H9 (cell line): ENCODE measurements around the gene RPL22. TPM values are rescaled to one million over a fixed set of nuclear protein-coding genes. Genes with fewer than 3 reads are reported as not detected.

Source experiments
- DNase-seq: peaks from one replicate; pipeline ENCODE4 v3.0.0-alpha.2; 2017
- H2AFZ ChIP-seq: one replicate; pipeline ENCODE4 v1.6.1; 2013; ENCODE audit warnings: mild to moderate bottlenecking, low read length, control low read depth, moderate library complexity
- H2AK5ac ChIP-seq: 2 replicates; pipeline ENCODE4 v1.6.1; 2013; ENCODE audit warnings: low read length, control low read depth, mixed read lengths; ENCODE audit not compliant: insufficient read length
- H2BK120ac ChIP-seq: one replicate; pipeline ENCODE4 v1.6.1; 2013; ENCODE audit warnings: low read depth, mild to moderate bottlenecking, low read length, control low read depth, inconsistent platforms; ENCODE audit not compliant: poor library complexity, severe bottlenecking
- H2BK12ac ChIP-seq: 2 replicates; pipeline ENCODE4 v1.6.1; 2013; ENCODE audit warnings: low read length, control low read depth, mixed read lengths, low read depth; ENCODE audit not compliant: insufficient read length
- H2BK15ac ChIP-seq: 2 replicates; pipeline ENCODE4 v1.6.1; 2013; ENCODE audit warnings: low read depth, low read length, control low read depth
- H2BK20ac ChIP-seq: one replicate; pipeline ENCODE4 v1.6.1; 2013; ENCODE audit warnings: low read depth, mild to moderate bottlenecking, low read length, control low read depth, inconsistent platforms; ENCODE audit not compliant: poor library complexity, severe bottlenecking
- H2BK5ac ChIP-seq: 2 replicates; pipeline ENCODE4 v1.6.1; 2013; ENCODE audit warnings: low read length, control low read depth, mixed read lengths; ENCODE audit not compliant: insufficient read length
- H3K14ac ChIP-seq: 2 replicates; pipeline ENCODE4 v1.6.1; 2013; ENCODE audit warnings: low read length, control low read depth; ENCODE audit not compliant: insufficient read depth
- H3K18ac ChIP-seq: 2 replicates; pipeline ENCODE4 v1.6.1; 2013; ENCODE audit warnings: low read depth, mild to moderate bottlenecking, mixed read lengths, low read length, control low read depth; ENCODE audit not compliant: insufficient read length
- H3K23ac ChIP-seq: 2 replicates; pipeline ENCODE4 v1.6.1; 2013; ENCODE audit warnings: low read length, control low read depth, mixed read lengths, low read depth; ENCODE audit not compliant: insufficient read length
- H3K23me2 ChIP-seq: 2 replicates; pipeline ENCODE4 v1.6.1; 2013; ENCODE audit warnings: low read depth, mild to moderate bottlenecking, mixed read lengths, low read length, control low read depth; ENCODE audit not compliant: insufficient read length, poor library complexity, severe bottlenecking
- H3K27ac ChIP-seq: 2 replicates; pipeline ENCODE4 v1.5.1; 2013; ENCODE audit warnings: low read length, control low read depth, mixed read lengths, low read depth; ENCODE audit not compliant: insufficient read length
- H3K27me3 ChIP-seq: 2 replicates; pipeline ENCODE4 v1.6.1; 2013; ENCODE audit warnings: low read length, control low read depth, inconsistent platforms; ENCODE audit not compliant: insufficient read depth
- H3K4ac ChIP-seq: 2 replicates; pipeline ENCODE4 v1.6.1; 2013; ENCODE audit warnings: low read depth, mild to moderate bottlenecking, control low read depth, inconsistent platforms, low read length, moderate library complexity
- H3K4me1 ChIP-seq: 2 replicates; pipeline ENCODE4 v1.6.1; 2013; ENCODE audit warnings: low read length, control low read depth, inconsistent platforms; ENCODE audit not compliant: insufficient read depth
- H3K4me2 ChIP-seq: 2 replicates; pipeline ENCODE4 v1.6.1; 2013; ENCODE audit warnings: low read length, control low read depth, mixed read lengths; ENCODE audit not compliant: insufficient read length, insufficient read depth
- H3K56ac ChIP-seq: 2 replicates; pipeline ENCODE4 v1.6.1; 2013; ENCODE audit warnings: low read depth, mild to moderate bottlenecking, mixed read lengths, low read length, control low read depth; ENCODE audit not compliant: insufficient read length
- H3K79me1 ChIP-seq: 2 replicates; pipeline ENCODE4 v1.6.1; 2013; ENCODE audit warnings: low read depth, mild to moderate bottlenecking, moderate library complexity, low read length, control low read depth, inconsistent platforms; ENCODE audit not compliant: insufficient read depth, poor library complexity, severe bottlenecking
- H3K79me2 ChIP-seq: 2 replicates; pipeline ENCODE4 v1.6.1; 2013; ENCODE audit warnings: low read length, control low read depth, inconsistent platforms; ENCODE audit not compliant: insufficient read depth
- H3K9ac ChIP-seq: 2 replicates; pipeline ENCODE4 v1.6.1; 2013; ENCODE audit warnings: low read length, control low read depth, mixed read lengths; ENCODE audit not compliant: insufficient read length; ENCODE audit errors: extremely low read depth
- H3K9me3 ChIP-seq: one replicate; pipeline ENCODE4 v1.6.1; 2013; ENCODE audit warnings: low read depth, low read length, inconsistent platforms; ENCODE audit not compliant: control insufficient read depth
- H3T11ph ChIP-seq: one replicate; pipeline ENCODE4 v1.6.1; 2013; ENCODE audit warnings: mild to moderate bottlenecking, low read length, control low read depth, inconsistent platforms
- H4K20me1 ChIP-seq: one replicate; pipeline ENCODE4 v1.6.1; 2013; ENCODE audit not compliant: control insufficient read depth, insufficient read length, insufficient read depth
- H4K5ac ChIP-seq: 2 replicates; pipeline ENCODE4 v1.6.1; 2013; ENCODE audit warnings: low read depth, mild to moderate bottlenecking, mixed read lengths, low read length, control low read depth; ENCODE audit not compliant: insufficient read length
- H4K8ac ChIP-seq: replicated peaks from 2 replicates; pipeline ENCODE4 v1.6.1; 2013; ENCODE audit warnings: low read length, control low read depth, mixed read lengths, low read depth; ENCODE audit not compliant: insufficient read length
- H4K91ac ChIP-seq: 2 replicates; pipeline ENCODE4 v1.6.1; 2013; ENCODE audit warnings: low read depth, mild to moderate bottlenecking, moderate library complexity, mixed read lengths, low read length, control low read depth; ENCODE audit not compliant: insufficient read length
- H3K27ac Mint-ChIP-seq, 3 experiments: 2 replicates in 2 of 3; 3 replicates in 1 of 3; pipeline ENCODE4 v1.8.0; 2020 to 2021; ENCODE audit warnings: mixed read lengths in 3 of 3, mild to moderate bottlenecking in 1 of 3, moderate library complexity in 1 of 3
- H3K27me3 Mint-ChIP-seq: 2 replicates; pipeline ENCODE4 v1.8.0; 2021; ENCODE audit warnings: low read depth, mild to moderate bottlenecking, moderate library complexity, mixed read lengths
- H3K36me3 Mint-ChIP-seq, 3 experiments: 2 replicates in 2 of 3; 3 replicates in 1 of 3; pipeline ENCODE4 v1.8.0; 2020 to 2021; ENCODE audit warnings: low read depth in 3 of 3, mixed read lengths in 3 of 3; ENCODE audit not compliant: insufficient read depth in 1 of 3
- H3K4me1 Mint-ChIP-seq, 2 experiments: 2 replicates each; pipeline ENCODE4 v1.8.0; 2020; ENCODE audit warnings: mixed read lengths in 2 of 2
- H3K4me3 Mint-ChIP-seq, 2 experiments: 2 replicates in 1 of 2; 3 replicates in 1 of 2; pipeline ENCODE4 v1.8.0; 2020 to 2021; ENCODE audit warnings: mild to moderate bottlenecking in 2 of 2, mixed read lengths in 2 of 2, moderate library complexity in 1 of 2
- H3K9me3 Mint-ChIP-seq, 2 experiments: 2 replicates in 1 of 2; 3 replicates in 1 of 2; pipeline ENCODE4 v1.8.0; 2020; ENCODE audit warnings: mild to moderate bottlenecking in 2 of 2, mixed read lengths in 2 of 2, moderate library complexity in 1 of 2
- WGBS: extraction: QIAGEN DNeasy Blood & Tissue Kit; methylation state at CpG from one replicate; pipeline ENCODE4 v1.1.7; 2013; ENCODE audit warnings: missing lambda C conversion rate, low lambda C conversion rate, mixed read lengths; ENCODE audit not compliant: insufficient read length; ENCODE audit errors: extremely low coverage; 5-methylcytosine and 5-hydroxymethylcytosine counted together
- total RNA-seq: library from RNA; stranded (reverse); gene quantifications from 2 replicates; pipeline ENCODE4 v1.2.1, GENCODE V29; 2021
- TF ChIP-seq, protein P1 (sequence below): fragments of 200-600 bp; sonication (generic); conservative IDR thresholded peaks from 3 replicates; pipeline ENCODE4 v1.8.0; 2021; ENCODE audit warnings: antibody characterized with exemption, mild to moderate bottlenecking

Gene RPL22
- total RNA-seq, 1 experiment from 2014 or later = 582 TPM

DNA sequence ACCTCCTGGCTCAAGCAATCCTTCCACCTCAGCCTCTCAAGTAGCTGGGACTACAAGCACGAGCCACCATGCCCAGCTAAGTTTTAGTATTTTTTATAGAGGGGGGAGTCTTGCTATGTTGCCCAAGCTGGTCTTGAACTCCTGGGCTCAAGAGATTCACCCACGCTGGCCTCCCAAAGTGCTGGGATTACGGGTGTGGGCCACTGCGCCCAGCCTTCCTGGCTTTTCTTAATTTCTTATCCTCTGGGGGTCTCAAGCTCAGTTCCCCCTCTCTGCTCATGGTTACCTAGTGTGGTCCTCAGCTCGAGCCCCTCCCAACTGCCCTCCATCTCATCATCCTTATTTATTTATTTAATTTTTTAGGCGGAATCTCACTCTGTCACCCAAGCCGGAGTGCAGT is 2.9 kb upstream of the RPL22 start:
- Histone ChIP-seq H3K79me1 (no peaks in the 10 kb centered on the region), H4K5ac (no peak overlapping the region), H2BK20ac (no peak overlapping the region), H3T11ph (no peak overlapping the region), H3K18ac (no peak overlapping the region), H4K8ac (no peak overlapping the region), H2AK5ac (no peak overlapping the region), H2AFZ (no peak overlapping the region), H3K4me2 (no peak overlapping the region), H3K4me1 (peaks cover 4% of the 10 kb centered on the region; the same call in 1 of the 2 replicates), H3K4ac (no peak overlapping the region), H4K20me1 (no peaks in the 10 kb centered on the region), H3K14ac (no peak overlapping the region), H3K9ac (no peak overlapping the region), H2BK5ac (no peak overlapping the region), H3K27me3 (no peaks in the 10 kb centered on the region; the same call in 1 of the 2 replicates), H2BK12ac (no peak overlapping the region), H3K9me3 (no peaks in the 10 kb centered on the region), H3K23ac (no peak overlapping the region), H3K27ac (no peak overlapping the region), H4K91ac (no peak overlapping the region), H2BK120ac (no peak overlapping the region), H3K56ac (no peak overlapping the region), H3K23me2 (peaks cover 24% of the 10 kb centered on the region), H3K79me2 (peaks cover 21% of the 10 kb centered on the region; the same call in 1 of the 2 replicates), H2BK15ac (no peak overlapping the region)
- H3K27me3 Mint-ChIP-seq = peaks cover 16% of the 10 kb centered on the region
- no peak overlapping the region for H3K4me3 Mint-ChIP-seq
- no peak for DNase-seq
- TF ChIP-seq, protein P1, sequence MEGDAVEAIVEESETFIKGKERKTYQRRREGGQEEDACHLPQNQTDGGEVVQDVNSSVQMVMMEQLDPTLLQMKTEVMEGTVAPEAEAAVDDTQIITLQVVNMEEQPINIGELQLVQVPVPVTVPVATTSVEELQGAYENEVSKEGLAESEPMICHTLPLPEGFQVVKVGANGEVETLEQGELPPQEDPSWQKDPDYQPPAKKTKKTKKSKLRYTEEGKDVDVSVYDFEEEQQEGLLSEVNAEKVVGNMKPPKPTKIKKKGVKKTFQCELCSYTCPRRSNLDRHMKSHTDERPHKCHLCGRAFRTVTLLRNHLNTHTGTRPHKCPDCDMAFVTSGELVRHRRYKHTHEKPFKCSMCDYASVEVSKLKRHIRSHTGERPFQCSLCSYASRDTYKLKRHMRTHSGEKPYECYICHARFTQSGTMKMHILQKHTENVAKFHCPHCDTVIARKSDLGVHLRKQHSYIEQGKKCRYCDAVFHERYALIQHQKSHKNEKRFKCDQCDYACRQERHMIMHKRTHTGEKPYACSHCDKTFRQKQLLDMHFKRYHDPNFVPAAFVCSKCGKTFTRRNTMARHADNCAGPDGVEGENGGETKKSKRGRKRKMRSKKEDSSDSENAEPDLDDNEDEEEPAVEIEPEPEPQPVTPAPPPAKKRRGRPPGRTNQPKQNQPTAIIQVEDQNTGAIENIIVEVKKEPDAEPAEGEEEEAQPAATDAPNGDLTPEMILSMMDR = no peak
- WGBS = no CpG with 5 or more reads among the region's 7 CpGs
- no peak overlapping the region for H3K27ac Mint-ChIP-seq
- peaks cover 29 to 39% of the 10 kb centered on the region in 2 experiments for H3K4me1 Mint-ChIP-seq
- H3K9me3 Mint-ChIP-seq = no peaks in the 10 kb centered on the region
- H3K36me3 Mint-ChIP-seq = peaks cover 16 to 17% (median 16%) of the 10 kb centered on the region in 3 experiments
